ENCODE measurements around the gene GLOD4. TPM values are rescaled to one million over a fixed set of nuclear protein-coding genes. Genes with fewer than 3 reads are reported as not detected.
"Not testable (repeated sequence)": the region's sequence is repeated elsewhere in the genome, so short reads cannot be mapped to it uniquely, and the experiment has no call there.

The GLOD4 gene
- polyA plus RNA-seq, 3 donors = 117 to 124 (median 122) TPM

- no peak for DNase-seq
These were observed 5.7 kb upstream of the GLOD4 start for GRCh38 chr17:787641-788221.

GRCh38 chr17:785901-786300, 3.8 kb upstream of the GLOD4 start:
- DNase-seq = not testable (repeated sequence)

GRCh38 chr17:784143-784542, 2.1 kb upstream of the GLOD4 start:
- DNase-seq = no peak

DNA sequence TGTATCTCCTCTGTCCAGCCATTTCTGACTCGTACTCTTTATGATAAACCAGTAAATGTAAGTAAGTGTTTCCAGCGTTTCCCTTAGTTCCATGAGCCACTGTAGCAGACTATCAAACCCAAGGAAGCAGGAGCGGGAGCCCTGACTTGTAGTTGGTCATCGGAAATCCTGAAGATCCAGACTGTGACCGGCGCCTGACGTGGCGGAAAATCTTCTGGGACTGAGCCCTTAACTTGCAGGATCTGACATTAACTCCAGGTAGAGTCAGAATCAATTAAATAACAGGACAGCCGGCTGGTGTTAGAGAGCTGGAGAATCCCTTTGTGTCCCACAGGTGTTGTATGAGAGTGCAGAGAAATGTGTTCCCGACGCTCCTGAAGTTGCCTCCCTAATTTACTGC, 4.0 kb downstream of the GLOD4 start:
- DNase-seq = no peak

DNA sequence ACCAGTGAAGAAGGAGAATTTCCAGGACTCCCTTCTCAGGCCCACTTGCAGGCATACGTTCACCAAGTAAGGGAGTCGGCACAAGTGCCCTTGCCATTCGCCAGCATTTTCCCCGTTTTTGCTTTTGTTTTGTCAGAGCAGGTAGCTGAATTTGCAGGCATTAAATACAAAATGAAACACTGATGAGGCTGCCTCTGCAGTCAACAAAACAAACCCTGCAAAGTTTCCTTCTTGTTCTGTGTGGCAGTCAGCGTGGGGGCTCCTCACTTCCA, 7.8 kb downstream of the GLOD4 start:
- DNase-seq = no peak

- DNase-seq = no peak
These were observed 8.4 kb downstream of the GLOD4 start for GRCh38 chr17:773467-774312.

DNA sequence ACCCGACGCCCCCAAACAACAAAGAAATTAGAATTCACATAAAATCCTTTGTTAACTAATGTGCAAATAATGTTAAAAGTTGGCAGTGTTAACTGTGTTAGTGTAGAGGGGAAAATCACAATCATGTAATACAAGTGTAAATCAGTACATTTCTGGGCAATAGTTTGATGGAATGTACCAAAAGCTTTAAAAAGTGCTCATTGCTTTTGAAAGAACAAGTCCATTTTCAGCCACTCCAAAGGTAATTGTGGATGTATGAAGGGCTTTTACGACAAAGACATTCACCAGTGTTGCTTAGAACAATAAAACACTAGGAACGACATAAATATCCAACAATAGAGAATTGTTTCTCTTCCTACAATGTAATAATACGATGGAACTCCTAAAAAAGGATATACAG, 9.1 kb downstream of the GLOD4 start:
- no peak for DNase-seq

DNA sequence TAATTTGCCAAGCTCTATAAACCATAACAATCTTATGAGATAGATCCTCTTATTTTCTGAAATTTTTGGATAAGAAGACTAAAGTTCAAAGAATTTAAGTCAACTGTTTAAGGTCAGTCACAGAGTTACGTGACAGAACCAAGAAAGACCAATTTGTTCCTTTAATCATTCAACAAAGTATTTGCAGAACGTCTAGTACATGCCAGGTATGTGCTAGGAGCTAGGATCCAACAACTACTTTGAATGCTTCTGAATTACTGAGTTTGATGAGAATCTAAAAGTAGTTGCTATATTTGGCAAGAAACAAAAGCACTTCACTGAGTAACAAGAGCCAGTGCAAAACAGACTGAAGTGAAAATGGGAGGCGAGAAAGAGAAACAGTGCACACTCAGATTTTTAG, 15.0 kb downstream of the GLOD4 start:
- DNase-seq = no peak

DNA sequence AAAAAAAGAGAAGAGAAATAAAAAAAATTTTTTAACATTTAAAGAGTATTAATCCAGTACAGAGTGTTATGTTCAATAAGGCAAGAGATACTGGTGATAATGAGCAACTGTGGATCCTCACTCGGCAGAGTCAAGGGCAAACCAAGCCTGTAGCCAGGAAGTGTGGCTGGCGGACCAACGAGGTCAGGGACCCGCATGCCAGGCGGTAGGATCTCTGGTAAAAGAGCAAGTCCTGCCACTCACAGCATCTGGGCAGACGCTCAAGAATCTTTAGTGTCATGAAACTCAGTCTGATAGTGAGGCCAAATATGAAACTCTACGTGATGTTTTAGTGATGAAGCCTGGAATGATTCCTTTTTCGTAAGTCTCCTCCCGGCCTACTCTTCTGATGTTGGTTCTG, 21.7 kb downstream of the GLOD4 start:
- DNase-seq = no peak

DNA sequence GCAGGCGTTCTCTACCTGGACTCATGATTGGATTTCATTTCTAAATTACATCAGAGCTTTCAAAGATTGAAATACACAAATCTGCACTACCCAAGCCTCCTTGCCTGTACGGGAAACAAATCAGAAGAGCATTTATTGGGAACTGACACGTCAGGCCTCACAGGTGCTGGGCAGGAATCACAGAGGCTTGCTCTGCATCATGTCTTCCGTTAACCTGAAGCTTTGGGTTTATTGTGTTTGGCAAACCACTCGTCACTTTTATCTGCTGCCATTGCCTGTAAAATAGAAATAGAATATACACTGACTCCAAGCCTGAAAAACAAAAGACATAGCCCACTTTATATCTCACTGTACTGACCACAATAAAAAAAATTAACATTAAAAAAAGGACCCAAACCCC, 22.1 kb downstream of the GLOD4 start:
- no peak for DNase-seq

DNA sequence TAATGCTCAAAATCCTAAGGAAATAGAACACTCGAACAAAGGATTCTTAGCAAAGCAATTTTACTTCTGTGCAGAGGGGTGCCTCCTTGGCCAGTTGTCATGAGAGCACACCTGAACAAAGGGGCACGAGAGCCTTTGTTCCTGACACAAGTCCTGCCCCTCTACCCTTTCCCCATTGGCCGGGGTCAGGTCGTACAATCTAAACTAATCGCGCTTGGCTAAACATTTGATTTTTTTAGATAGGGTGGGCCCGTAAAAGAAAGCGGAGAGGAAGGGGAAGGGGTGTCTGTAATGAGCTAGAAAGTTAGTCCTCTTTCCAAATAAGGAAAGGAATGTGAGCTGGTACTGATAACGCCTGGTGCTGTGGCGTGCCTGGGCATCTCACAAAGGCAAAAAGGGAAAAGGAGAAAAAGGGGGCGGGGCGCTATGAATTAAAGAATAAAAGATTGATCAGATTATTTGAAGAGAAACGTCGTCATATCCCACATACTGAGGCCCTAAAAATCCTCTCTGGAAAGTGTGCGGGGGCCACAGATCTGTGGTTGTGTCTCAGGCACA, 26.0 kb downstream of the GLOD4 start:
- DNase-seq = not testable (repeated sequence)

DNA sequence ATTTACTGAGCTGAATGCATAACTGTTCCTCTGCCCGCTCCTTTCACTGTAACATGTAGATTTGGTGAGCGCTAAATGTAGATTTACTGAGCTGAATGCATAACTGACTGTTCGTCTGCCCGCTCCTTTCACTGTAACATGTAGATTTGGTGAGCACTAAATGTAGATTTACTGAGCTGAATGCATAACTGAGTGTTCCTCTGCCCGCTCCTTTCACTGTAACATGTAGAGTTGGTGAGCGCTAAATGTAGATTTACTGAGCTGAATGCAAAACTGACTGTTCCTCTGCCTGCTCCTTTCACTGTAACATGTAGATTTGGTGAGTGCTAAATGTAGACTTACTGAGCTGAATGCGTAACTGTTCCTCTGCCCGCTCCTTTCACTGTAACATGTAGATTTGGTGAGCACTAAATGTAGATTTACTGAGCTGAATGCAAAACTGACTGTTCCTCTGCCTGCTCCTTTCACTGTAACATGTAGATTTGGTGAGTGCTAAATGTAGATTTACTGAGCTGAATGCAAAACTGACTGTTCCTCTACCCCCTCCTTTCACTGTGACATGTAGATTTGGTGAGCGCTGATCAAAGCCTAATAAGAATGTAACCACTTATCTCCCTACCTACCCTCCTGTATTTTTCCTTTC, 26.6 kb downstream of the GLOD4 start:
- not testable (repeated sequence) for DNase-seq

GRCh38 chr17:753418-753817, 28.7 kb downstream of the GLOD4 start:
- no peak for DNase-seq

DNA sequence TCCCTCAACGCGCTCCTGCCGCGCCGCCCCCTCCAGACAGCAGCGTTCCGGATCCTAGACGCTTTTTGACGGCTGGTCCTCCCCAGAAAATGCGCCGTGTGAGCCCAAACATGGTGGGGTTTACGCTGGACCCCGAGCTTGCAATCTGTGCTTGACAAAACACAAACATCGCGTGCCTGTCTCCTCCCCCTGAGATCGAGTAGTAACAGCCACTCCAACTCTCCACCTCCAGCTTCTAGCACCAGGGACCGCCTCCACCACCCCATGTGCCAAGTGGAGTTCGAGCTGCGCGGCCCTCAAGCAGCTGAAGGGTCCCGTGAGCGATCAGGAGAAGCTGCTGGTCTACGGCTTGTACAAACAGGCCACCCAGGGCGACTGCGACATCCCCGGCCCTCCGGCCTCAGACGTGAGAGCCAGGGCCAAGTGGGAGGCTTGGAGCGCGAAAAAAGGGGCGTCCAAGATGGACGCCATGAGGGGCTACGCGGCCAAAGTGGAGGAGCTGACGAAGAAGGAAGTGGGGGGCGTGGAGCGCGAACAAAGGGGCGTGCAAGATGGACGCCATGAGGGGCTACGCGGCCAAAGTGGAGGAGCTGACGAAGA, 29.4 kb downstream of the GLOD4 start:
- peak; percentile 71 for DNase-seq

DNA sequence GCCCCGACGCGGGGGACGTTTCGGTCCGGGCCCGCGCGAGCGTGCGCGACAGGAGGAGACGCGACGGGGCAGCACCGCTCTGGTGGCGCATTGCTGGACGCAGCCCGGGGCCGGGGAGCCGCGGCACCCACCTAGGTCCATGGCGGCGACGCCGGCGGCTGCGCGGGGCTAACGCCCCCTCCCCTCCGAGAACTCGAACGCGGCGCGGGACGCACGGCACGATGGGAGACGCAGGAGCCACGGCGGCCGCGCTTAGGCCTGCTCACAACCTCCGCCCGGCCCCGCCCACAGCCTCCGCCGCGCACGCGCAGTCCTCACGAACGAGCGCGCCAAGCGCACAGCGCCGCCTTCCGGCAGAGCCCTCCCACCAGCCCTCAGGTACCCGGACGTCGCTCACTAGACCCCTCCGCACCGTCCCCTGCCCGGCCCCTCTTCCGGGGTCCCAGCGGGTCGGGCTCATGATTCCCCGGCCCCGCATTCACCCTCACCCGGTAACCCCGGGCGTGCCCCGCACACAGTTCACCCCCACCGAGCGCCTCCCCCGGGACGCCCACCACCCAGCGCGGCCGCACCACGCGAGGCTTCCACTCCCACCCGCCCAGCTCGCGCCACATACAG, 30.0 kb downstream of the GLOD4 start, which contains the start of gene GEMIN4:
GEMIN4 (minus strand) TSS at position 263 of the 618 bp plus-strand sequence; CDS start at position 141, 122 bp downstream.
- peak; percentile 87 for DNase-seq

GRCh38 chr17:751269-752001, 30.6 kb downstream of the GLOD4 start:
- no peak for DNase-seq

DNA sequence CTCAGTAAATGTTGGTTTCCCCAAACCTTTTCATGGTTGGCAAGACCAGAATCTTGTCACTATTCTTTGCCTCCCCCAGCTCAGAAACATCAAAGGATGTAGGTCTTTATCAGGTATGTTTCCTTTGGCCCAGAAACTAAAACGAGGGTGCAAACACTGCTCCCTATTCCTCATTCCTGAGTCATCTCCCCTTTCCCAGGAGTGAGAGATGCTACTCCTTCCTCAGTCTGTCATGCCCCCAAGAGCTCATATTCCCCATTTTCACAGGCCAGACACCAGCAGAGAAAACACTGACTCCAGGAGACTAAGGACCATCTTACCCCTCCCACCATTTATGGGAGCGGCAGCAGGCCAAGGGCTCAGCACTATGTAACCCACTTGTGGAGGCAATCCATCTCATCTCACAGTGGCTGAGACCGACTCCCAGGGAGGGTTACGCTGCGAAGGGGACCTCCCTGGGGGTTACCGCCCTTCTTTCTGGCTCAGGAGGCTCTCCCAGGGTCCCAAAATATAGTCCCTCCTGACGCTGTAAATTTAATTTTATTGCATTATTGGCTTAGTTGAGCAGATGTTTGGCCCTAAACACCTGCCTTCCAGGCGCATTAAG, 31.5 kb downstream of the GLOD4 start:
- no peak for DNase-seq

GRCh38 chr17:749359-749758, 32.7 kb downstream of the GLOD4 start:
- not testable (repeated sequence) for DNase-seq

GRCh38 chr17:748604-749003, 33.5 kb downstream of the GLOD4 start:
- not testable (repeated sequence) for DNase-seq

DNA sequence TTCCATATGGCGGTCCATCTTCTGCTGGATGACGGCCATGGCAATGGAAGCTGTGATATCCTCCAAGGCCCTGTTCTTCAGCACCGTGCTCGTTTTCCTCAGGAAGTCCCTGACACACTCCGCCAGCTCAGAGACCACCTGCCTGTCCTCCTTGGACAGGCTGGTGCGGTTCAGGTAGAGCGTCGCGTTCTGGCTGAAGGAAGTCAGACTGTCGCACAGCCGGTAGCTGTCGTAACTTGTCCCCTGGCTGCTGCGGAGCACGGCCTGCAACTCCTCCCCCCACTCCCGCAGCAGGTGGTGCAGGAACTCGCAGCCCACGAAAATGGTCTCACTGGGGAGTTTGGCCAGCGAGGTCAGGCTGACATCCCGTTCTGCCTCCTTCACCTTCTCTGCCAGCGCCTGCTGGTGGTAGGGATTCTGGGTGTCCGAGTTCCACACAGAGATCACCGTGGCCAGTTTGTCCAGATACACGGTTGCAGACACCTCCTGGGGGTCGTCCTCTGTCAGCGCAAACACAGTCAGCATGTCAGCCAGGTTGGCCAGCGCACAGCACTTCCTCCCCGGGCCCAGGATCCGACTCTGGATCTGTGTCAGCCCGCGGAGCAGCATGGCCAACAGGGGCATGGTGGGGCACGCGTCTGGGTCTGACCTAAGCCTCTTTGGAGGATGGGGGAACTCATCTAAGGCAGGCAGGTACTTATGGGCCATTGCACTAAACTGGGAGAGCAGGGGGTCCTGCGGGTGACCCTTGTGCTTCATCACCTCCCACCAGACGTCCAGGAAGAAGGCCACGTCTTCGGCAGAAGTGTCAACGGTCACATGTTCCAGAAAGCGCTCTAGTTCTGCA, 35.1 kb downstream of the GLOD4 start:
- DNase-seq = no peak

Measured in renal pelvis (tissue), 4 donors.